Measurements from ENCODE around the gene MASP1. TPM values are rescaled to one million over a fixed set of nuclear protein-coding genes. Genes with fewer than 3 reads are reported as not detected.
"Not testable (repeated sequence)": the region's sequence is repeated elsewhere in the genome, so short reads cannot be mapped to it uniquely, and the experiment has no call there.

Gene MASP1
- total RNA-seq, 4 donors from 2014 or later = 0.92 to 4.6 (median 1.2) TPM

DNA sequence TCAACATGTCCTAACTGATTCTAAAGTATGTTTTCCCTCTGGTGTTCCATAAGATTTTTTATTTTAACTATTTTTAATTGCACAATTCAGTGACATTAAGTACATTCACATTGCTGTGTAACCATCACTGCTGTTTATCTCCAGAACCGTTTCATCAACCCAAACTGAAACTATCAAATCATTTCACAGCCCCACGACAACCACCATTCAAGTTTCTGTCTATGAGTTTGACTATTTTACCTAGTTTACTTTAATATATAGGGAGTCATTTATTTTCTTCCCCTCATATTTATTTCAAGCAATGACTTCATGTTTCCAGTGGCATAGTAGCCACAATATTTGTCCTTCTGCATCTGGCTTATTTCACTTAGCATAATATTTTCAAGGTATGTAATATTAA, 85.9 kb downstream of the MASP1 start:
- Histone ChIP-seq H3K9me3 (peaks cover 0 to 11% (median 0%) of the 10 kb centered on the region in 3 donors), H3K36me3 (no peaks in the 10 kb centered on the region), H3K4me3 (no peak overlapping the region), H3K4me1 (peaks cover 0 to 56% (median 40%) of the 10 kb centered on the region in 3 donors), H3K27ac (peak overlapping the region in 2 of 4 donors; percentile 18 to 76), H3K27me3 (no peaks in the 10 kb centered on the region)
- TF ChIP-seq POLR2A (IDR thresholded peaks at IDR 0.05) = no peak
- no peak for TF ChIP-seq CTCF (IDR thresholded peaks at IDR 0.05)
- DNase-seq = no peak
- intact Hi-C loops (cut with DNase I) = no loop called here
- WGBS, 2 donors = 36 to 37% methylated on average over 2 of the region's 2 CpGs

GRCh38 chr3:187199463-187200050, 92.0 kb downstream of the MASP1 start:
- H3K4me3 ChIP-seq; H3K4me1 ChIP-seq; intact Hi-C loops (cut with DNase I); H3K9me3 ChIP-seq; DNase-seq; H3K36me3 ChIP-seq; H3K27ac ChIP-seq; H3K27me3 ChIP-seq: not testable (repeated sequence)
- 95 to 96% methylated on average over 9 to 32 of the region's 44 CpGs for WGBS, 2 donors

- DNase-seq = no peak
- H3K27me3 ChIP-seq = no peaks in the 10 kb centered on the region
- WGBS, 2 donors = 53 to 55% methylated on average over 4 of the region's 4 CpGs
- H3K36me3 ChIP-seq = no peaks in the 10 kb centered on the region
- no peaks in the 10 kb centered on the region for H3K9me3 ChIP-seq
- H3K4me1 ChIP-seq = no peaks in the 10 kb centered on the region
- H3K4me3 ChIP-seq = no peak overlapping the region
- H3K27ac ChIP-seq = no peak overlapping the region
- TF ChIP-seq POLR2A (IDR thresholded peaks at IDR 0.05) (no peak), CTCF (IDR thresholded peaks at IDR 0.05) (no peak)
- intact Hi-C loops (cut with DNase I) = no loop called here
Observed at GRCh38 chr3:187198490-187198889, 93.0 kb downstream of the MASP1 start.

- H3K4me3 ChIP-seq = no peak within 1 kb of the TSS
- no peak within 1 kb of the TSS for H3K27ac ChIP-seq
- WGBS, 2 donors = 66 to 90% methylated on average over 4 to 6 of the region's 8 CpGs
- no peaks in the 10 kb centered on the region for H3K4me1 ChIP-seq
- H3K36me3 ChIP-seq = no peaks in the 10 kb centered on the region
- no peak for DNase-seq
- TF ChIP-seq CTCF (IDR thresholded peaks at IDR 0.05) = no peak
- TF ChIP-seq POLR2A (IDR thresholded peaks at IDR 0.05) = no peak
- no peaks in the 10 kb centered on the region for H3K27me3 ChIP-seq
- H3K9me3 ChIP-seq = no peaks in the 10 kb centered on the region
- intact Hi-C loops (cut with DNase I) = no loop called here
Observed at GRCh38 chr3:187197335-187197649, 94.2 kb downstream of the MASP1 start, which contains the start of gene RTP1. Gene RTP1 (plus strand): TSS chr3:187197486. CDS start chr3:187197516, 30 bp downstream.

- intact Hi-C loops (cut with DNase I) = no loop called here
- 56 to 65% methylated on average over 7 of the region's 7 CpGs for WGBS, 2 donors
- H3K27ac ChIP-seq = no peak overlapping the region
- TF ChIP-seq CTCF (IDR thresholded peaks at IDR 0.05) = peak in 2 of 6 experiments; percentile 12 to 33
- no peak for TF ChIP-seq POLR2A (IDR thresholded peaks at IDR 0.05)
- no peak overlapping the region for H3K4me3 ChIP-seq
- no peaks in the 10 kb centered on the region for H3K27me3 ChIP-seq
- no peak for DNase-seq
- no peaks in the 10 kb centered on the region for H3K36me3 ChIP-seq
- H3K9me3 ChIP-seq = no peaks in the 10 kb centered on the region
- H3K4me1 ChIP-seq = no peaks in the 10 kb centered on the region
Observed at GRCh38 chr3:187196573-187197334, 94.8 kb downstream of the MASP1 start.
